ENCODE measurements around the gene TNP1.

Gene TNP1

DNA sequence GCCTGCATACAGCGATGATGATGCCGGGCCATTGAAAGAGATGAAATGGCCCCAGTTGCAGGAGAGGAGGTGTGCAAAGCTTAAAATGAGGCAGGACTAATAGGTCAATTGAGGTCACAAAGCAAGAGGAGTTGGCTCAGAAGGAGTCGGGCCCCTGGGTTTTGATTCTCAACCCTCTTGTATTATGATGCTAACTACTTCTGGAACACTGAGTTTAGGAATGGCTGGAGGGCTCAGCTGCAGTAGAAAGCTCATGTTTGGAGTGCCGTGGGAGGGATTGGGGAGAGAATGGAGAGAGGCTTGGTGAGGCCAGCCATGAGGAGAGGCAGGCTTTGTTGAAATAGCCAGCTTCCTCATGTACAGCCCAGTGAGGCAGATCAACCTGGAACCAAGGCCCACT is 4.8 kb downstream of the TNP1 start:
- Histone ChIP-seq H2AK5ac (ENCODE audit: low read length, severe bottlenecking) (no peak overlapping the region), H4K8ac (ENCODE audit: low read length) (no peak overlapping the region), H3K36me3 (ENCODE audit: control insufficient read depth in 1 of 2, insufficient read depth in 2 of 2, low read depth in 1 of 2, low read length in 2 of 2) (no peaks in the 10 kb centered on the region), H3K14ac (ENCODE audit: low read length in 2 of 2) (no peak overlapping the region), H3K23ac (ENCODE audit: low read length in 2 of 2) (no peak overlapping the region), H3K4me2 (ENCODE audit: low read length, poor library complexity, severe bottlenecking) (no peak overlapping the region), H2AFZ (ENCODE audit: low read depth, low read length) (no peak overlapping the region), H3K27me3 (ENCODE audit: control insufficient read depth in 1 of 2, insufficient read depth in 1 of 2, low read length in 2 of 2) (no peaks in the 10 kb centered on the region), H3K9ac (ENCODE audit: low read length) (no peak overlapping the region), H3K79me1 (replicated peaks; ENCODE audit: low read length, poor library complexity, severe bottlenecking) (no peaks in the 10 kb centered on the region), H2BK120ac (ENCODE audit: low read depth, low read length) (no peak overlapping the region), H3K4me1 (ENCODE audit: control insufficient read depth, insufficient read depth, low read depth, low read length) (peaks cover 6% of the 10 kb centered on the region), H4K91ac (ENCODE audit: low read length) (no peak overlapping the region), H3K9me3 (ENCODE audit: control insufficient read depth, low read length) (no peaks in the 10 kb centered on the region), H3K4ac (ENCODE audit: low read depth in 1 of 2, low read length in 2 of 2) (no peak overlapping the region), H3K18ac (ENCODE audit: low read depth in 1 of 2, low read length in 2 of 2) (no peak overlapping the region), H3K4me3 (ENCODE audit: insufficient read depth in 1 of 2, low read depth in 1 of 2, low read length in 2 of 2) (no peak overlapping the region), H2BK15ac (ENCODE audit: low read depth, poor library complexity, severe bottlenecking) (no peak overlapping the region), H2BK12ac (ENCODE audit: low read length in 2 of 2) (no peak overlapping the region), H3K27ac (ENCODE audit: low read length, poor library complexity, severe bottlenecking) (no peak overlapping the region), H2BK5ac (ENCODE audit: low read depth, low read length, poor library complexity, severe bottlenecking) (no peak overlapping the region)
- 100% methylated on average over 4 of the region's 4 CpGs for WGBS
- no peak for DNase-seq

DNA sequence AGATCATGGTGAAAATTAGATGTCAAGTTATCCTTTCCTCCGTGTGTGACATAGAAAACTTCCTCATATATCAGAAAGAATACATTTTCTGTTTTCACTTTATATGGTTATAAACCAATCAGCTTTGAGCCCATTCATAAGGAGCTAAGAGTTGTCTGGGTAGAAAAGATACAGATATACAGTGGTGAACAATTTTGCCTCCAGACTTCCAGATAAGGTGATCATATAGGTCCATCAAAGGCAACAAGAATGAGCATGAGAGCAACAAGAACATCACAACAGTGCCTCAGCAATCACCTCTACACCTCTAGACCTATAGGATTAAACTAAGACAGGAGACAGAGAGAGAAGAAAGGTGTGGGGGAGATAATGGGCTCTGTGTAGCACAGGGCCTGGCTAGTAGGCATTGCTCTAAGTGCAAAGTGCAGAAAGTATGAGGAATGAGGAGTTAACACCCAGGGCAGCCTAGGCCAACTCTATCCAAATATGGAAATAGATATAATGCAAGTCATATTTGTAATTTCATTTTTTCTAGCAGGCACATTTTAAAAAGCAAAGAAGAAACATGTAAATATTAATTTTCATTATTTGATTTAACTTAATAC is 8.3 kb downstream of the TNP1 start:
- Histone ChIP-seq H3K23ac (ENCODE audit: low read length in 2 of 2) (no peak overlapping the region), H3K36me3 (ENCODE audit: control insufficient read depth in 1 of 2, insufficient read depth in 2 of 2, low read depth in 1 of 2, low read length in 2 of 2) (no peaks in the 10 kb centered on the region), H4K8ac (ENCODE audit: low read length) (no peak overlapping the region), H3K14ac (ENCODE audit: low read length in 2 of 2) (no peak overlapping the region), H2BK15ac (ENCODE audit: low read depth, poor library complexity, severe bottlenecking) (no peak overlapping the region), H3K9me3 (ENCODE audit: control insufficient read depth, low read length) (no peaks in the 10 kb centered on the region), H2AFZ (ENCODE audit: low read depth, low read length) (no peak overlapping the region), H3K27ac (ENCODE audit: low read length, poor library complexity, severe bottlenecking) (no peak overlapping the region), H2BK5ac (ENCODE audit: low read depth, low read length, poor library complexity, severe bottlenecking) (no peak overlapping the region), H3K4ac (ENCODE audit: low read depth in 1 of 2, low read length in 2 of 2) (no peak overlapping the region), H3K79me1 (replicated peaks; ENCODE audit: low read length, poor library complexity, severe bottlenecking) (no peaks in the 10 kb centered on the region), H3K4me3 (ENCODE audit: insufficient read depth in 1 of 2, low read depth in 1 of 2, low read length in 2 of 2) (no peak overlapping the region), H2BK12ac (ENCODE audit: low read length in 2 of 2) (no peak overlapping the region), H2BK120ac (ENCODE audit: low read depth, low read length) (no peak overlapping the region), H3K18ac (ENCODE audit: low read depth in 1 of 2, low read length in 2 of 2) (no peak overlapping the region), H2AK5ac (ENCODE audit: low read length, severe bottlenecking) (no peak overlapping the region), H3K9ac (ENCODE audit: low read length) (no peak overlapping the region), H3K4me1 (ENCODE audit: control insufficient read depth, insufficient read depth, low read depth, low read length) (peaks cover under 1% of the 10 kb centered on the region), H4K91ac (ENCODE audit: low read length) (no peak overlapping the region), H3K27me3 (ENCODE audit: control insufficient read depth in 1 of 2, insufficient read depth in 1 of 2, low read length in 2 of 2) (no peaks in the 10 kb centered on the region), H3K4me2 (ENCODE audit: low read length, poor library complexity, severe bottlenecking) (no peak overlapping the region)
- DNase-seq: no peak
- no CpG with 5 or more reads among the region's 1 CpG for WGBS

DNA sequence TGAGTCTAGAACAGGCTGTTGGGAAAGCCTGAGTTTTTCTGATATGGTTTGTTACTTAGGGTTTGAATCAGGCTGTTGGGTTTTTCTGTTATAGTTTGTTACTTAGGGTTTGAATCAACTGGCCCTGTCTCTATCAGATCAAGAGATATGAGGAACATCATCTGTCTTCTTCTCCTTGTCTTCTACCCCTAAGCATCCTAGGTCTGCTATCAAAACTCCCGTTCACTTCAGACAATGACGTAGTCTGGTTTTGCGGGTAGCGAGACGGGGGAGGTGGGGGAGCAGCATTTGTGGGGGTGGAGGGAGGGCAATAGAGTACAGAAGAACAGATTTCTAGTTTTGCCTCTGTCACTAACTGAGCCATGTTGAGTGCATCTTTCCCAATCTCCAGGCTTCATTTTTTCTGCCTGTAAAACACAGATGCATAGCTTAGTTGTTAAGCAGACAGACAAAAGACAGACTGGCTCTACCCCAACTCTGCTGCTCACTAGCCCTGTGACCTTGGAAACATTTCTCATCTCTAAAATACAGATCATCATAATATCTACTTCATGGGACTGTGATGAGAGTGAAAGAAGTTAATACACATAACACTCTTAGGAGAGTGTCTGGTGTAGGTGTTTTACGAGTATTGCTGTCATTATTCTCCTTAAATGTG is 9.1 kb downstream of the TNP1 start:
- H4K91ac ChIP-seq (ENCODE audit: low read length): no peak overlapping the region
- no peak overlapping the region for H2AFZ ChIP-seq (ENCODE audit: low read depth, low read length)
- no peaks in the 10 kb centered on the region for H3K4me1 ChIP-seq (ENCODE audit: control insufficient read depth, insufficient read depth, low read depth, low read length)
- no peaks in the 10 kb centered on the region for H3K27me3 ChIP-seq (ENCODE audit: control insufficient read depth in 1 of 2, insufficient read depth in 1 of 2, low read length in 2 of 2)
- H3K27ac ChIP-seq (ENCODE audit: low read length, poor library complexity, severe bottlenecking): no peak overlapping the region
- no peak overlapping the region for H3K4ac ChIP-seq (ENCODE audit: low read depth in 1 of 2, low read length in 2 of 2)
- no peak overlapping the region for H3K4me3 ChIP-seq (ENCODE audit: insufficient read depth in 1 of 2, low read depth in 1 of 2, low read length in 2 of 2)
- no peaks in the 10 kb centered on the region for H3K36me3 ChIP-seq (ENCODE audit: control insufficient read depth in 1 of 2, insufficient read depth in 2 of 2, low read depth in 1 of 2, low read length in 2 of 2)
- 100% methylated on average over 1 of the region's 6 CpGs for WGBS
- no peak overlapping the region for H3K9ac ChIP-seq (ENCODE audit: low read length)
- H2BK15ac ChIP-seq (ENCODE audit: low read depth, poor library complexity, severe bottlenecking): no peak overlapping the region
- no peak overlapping the region for H2BK5ac ChIP-seq (ENCODE audit: low read depth, low read length, poor library complexity, severe bottlenecking)
- no peak overlapping the region for H3K14ac ChIP-seq (ENCODE audit: low read length in 2 of 2)
- no peak overlapping the region for H3K23ac ChIP-seq (ENCODE audit: low read length in 2 of 2)
- H2BK120ac ChIP-seq (ENCODE audit: low read depth, low read length): no peak overlapping the region
- no peak overlapping the region for H4K8ac ChIP-seq (ENCODE audit: low read length)
- no peak for DNase-seq
- H3K79me1 ChIP-seq (replicated peaks; ENCODE audit: low read length, poor library complexity, severe bottlenecking): no peaks in the 10 kb centered on the region
- no peak overlapping the region for H3K4me2 ChIP-seq (ENCODE audit: low read length, poor library complexity, severe bottlenecking)
- no peak overlapping the region for H3K18ac ChIP-seq (ENCODE audit: low read depth in 1 of 2, low read length in 2 of 2)
- H2AK5ac ChIP-seq (ENCODE audit: low read length, severe bottlenecking): no peak overlapping the region
- H2BK12ac ChIP-seq (ENCODE audit: low read length in 2 of 2): no peak overlapping the region
- H3K9me3 ChIP-seq (ENCODE audit: control insufficient read depth, low read length): no peaks in the 10 kb centered on the region

DNA sequence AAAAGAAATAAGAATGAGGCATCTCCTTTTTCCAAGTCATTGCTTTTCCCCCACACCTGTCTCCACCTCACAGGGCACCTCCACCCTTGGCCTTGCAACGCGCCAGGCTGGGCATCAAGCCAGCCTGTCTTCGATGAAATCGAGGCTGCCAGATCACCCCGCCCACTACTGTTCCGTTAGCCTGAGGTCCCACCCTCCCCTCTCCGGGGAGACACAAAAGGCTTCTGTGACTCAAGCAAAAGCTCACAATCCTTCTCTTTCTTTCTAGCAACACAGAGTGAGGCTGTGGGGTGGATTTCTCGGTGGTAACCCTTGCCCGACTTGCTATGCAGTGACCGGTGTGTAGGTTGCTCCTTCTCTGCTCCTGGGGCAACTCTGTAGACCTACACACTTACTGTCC is 9.9 kb downstream of the TNP1 start:
- Histone ChIP-seq H2AK5ac (ENCODE audit: low read length, severe bottlenecking) (no peak overlapping the region), H3K27me3 (ENCODE audit: control insufficient read depth in 1 of 2, insufficient read depth in 1 of 2, low read length in 2 of 2) (no peaks in the 10 kb centered on the region), H3K36me3 (ENCODE audit: control insufficient read depth in 1 of 2, insufficient read depth in 2 of 2, low read depth in 1 of 2, low read length in 2 of 2) (no peaks in the 10 kb centered on the region), H4K8ac (ENCODE audit: low read length) (no peak overlapping the region), H2BK5ac (ENCODE audit: low read depth, low read length, poor library complexity, severe bottlenecking) (no peak overlapping the region), H2AFZ (ENCODE audit: low read depth, low read length) (no peak overlapping the region), H3K18ac (ENCODE audit: low read depth in 1 of 2, low read length in 2 of 2) (no peak overlapping the region), H3K4me1 (ENCODE audit: control insufficient read depth, insufficient read depth, low read depth, low read length) (no peaks in the 10 kb centered on the region), H3K9ac (ENCODE audit: low read length) (no peak overlapping the region), H3K14ac (ENCODE audit: low read length in 2 of 2) (no peak overlapping the region), H3K4me2 (ENCODE audit: low read length, poor library complexity, severe bottlenecking) (no peak overlapping the region), H3K27ac (ENCODE audit: low read length, poor library complexity, severe bottlenecking) (no peak overlapping the region), H2BK15ac (ENCODE audit: low read depth, poor library complexity, severe bottlenecking) (no peak overlapping the region), H3K4me3 (ENCODE audit: insufficient read depth in 1 of 2, low read depth in 1 of 2, low read length in 2 of 2) (no peak overlapping the region), H3K79me1 (replicated peaks; ENCODE audit: low read length, poor library complexity, severe bottlenecking) (no peaks in the 10 kb centered on the region), H3K23ac (ENCODE audit: low read length in 2 of 2) (no peak overlapping the region), H3K9me3 (ENCODE audit: control insufficient read depth, low read length) (no peaks in the 10 kb centered on the region), H3K4ac (ENCODE audit: low read depth in 1 of 2, low read length in 2 of 2) (no peak overlapping the region), H2BK12ac (ENCODE audit: low read length in 2 of 2) (no peak overlapping the region), H2BK120ac (ENCODE audit: low read depth, low read length) (no peak overlapping the region), H4K91ac (ENCODE audit: low read length) (no peak overlapping the region)
- WGBS: 88% methylated on average over 10 of the region's 10 CpGs
- DNase-seq: no peak

All from mesenchymal stem cell (in vitro differentiated cells and primary cell).